Neuronal stem cell (in vitro differentiated cells): ENCODE results near the gene ACSF3.

ENCODE experiments used
- DNase-seq: peaks from one replicate; pipeline ENCODE4 v3.0.0-alpha.2; 2013; ENCODE audit warnings: low spot score
- H2AFZ ChIP-seq: one replicate; pipeline ENCODE4 v1.6.1; 2013; ENCODE audit warnings: mild to moderate bottlenecking, low read length, inconsistent platforms
- H2AK5ac ChIP-seq: 2 replicates; pipeline ENCODE4 v1.6.1; 2013; ENCODE audit warnings: low read depth, mild to moderate bottlenecking, inconsistent platforms, low read length, moderate library complexity, mixed read lengths
- H2BK120ac ChIP-seq: 2 replicates; pipeline ENCODE4 v1.6.1; 2013; ENCODE audit warnings: low read depth, mild to moderate bottlenecking, inconsistent platforms, low read length, moderate library complexity, mixed read lengths
- H2BK12ac ChIP-seq: one replicate; pipeline ENCODE4 v1.6.1; 2013; ENCODE audit warnings: low read length, inconsistent platforms
- H2BK15ac ChIP-seq: 2 replicates; pipeline ENCODE4 v1.6.1; 2013; ENCODE audit warnings: mild to moderate bottlenecking, low read length, inconsistent platforms, mixed read lengths
- H2BK5ac ChIP-seq: one replicate; pipeline ENCODE4 v1.6.1; 2013; ENCODE audit warnings: inconsistent platforms, mild to moderate bottlenecking, low read length, moderate library complexity
- H3K14ac ChIP-seq: one replicate; pipeline ENCODE4 v1.6.1; 2013; ENCODE audit warnings: low read length, inconsistent platforms
- H3K18ac ChIP-seq: 2 replicates; pipeline ENCODE4 v1.6.1; 2013; ENCODE audit warnings: low read length, inconsistent platforms
- H3K23ac ChIP-seq: 2 replicates; pipeline ENCODE4 v1.6.1; 2013; ENCODE audit warnings: low read depth, mild to moderate bottlenecking, mixed read lengths, low read length, inconsistent platforms; ENCODE audit not compliant: poor library complexity
- H3K27ac ChIP-seq: replicated peaks from 3 replicates; pipeline ENCODE4 v1.5.1; 2013; ENCODE audit warnings: low read length, inconsistent platforms
- H3K27me3 ChIP-seq, 3 experiments: 2 replicates each; pipeline ENCODE4 v1.6.1; 2013; ENCODE audit warnings: low read length in 3 of 3, mild to moderate bottlenecking in 2 of 3, inconsistent platforms in 1 of 3, low read depth in 1 of 3, mixed read lengths in 1 of 3, moderate library complexity in 1 of 3; ENCODE audit not compliant: control insufficient read depth in 3 of 3, insufficient read depth in 3 of 3
- H3K36me3 ChIP-seq, 2 donors: replicated peaks in 1 of 2; 2 replicates each; pipeline ENCODE4 v1.6.1; 2013; ENCODE audit warnings: low read length in 2 of 2; ENCODE audit not compliant: control insufficient read depth in 2 of 2, insufficient read depth in 2 of 2
- H3K4ac ChIP-seq: 2 replicates; pipeline ENCODE4 v1.6.1; 2013; ENCODE audit warnings: inconsistent platforms, mild to moderate bottlenecking, low read length, moderate library complexity
- H3K4me1 ChIP-seq, 2 donors: 1 replicate in 1 of 2; 2 replicates in 1 of 2; pipeline ENCODE4 v1.6.1; 2013; ENCODE audit warnings: low read length in 2 of 2, low read depth in 1 of 2; ENCODE audit not compliant: control insufficient read depth in 2 of 2, insufficient read depth in 1 of 2
- H3K4me2 ChIP-seq: one replicate; pipeline ENCODE4 v1.6.1; 2013; ENCODE audit warnings: mild to moderate bottlenecking, low read length, inconsistent platforms; ENCODE audit not compliant: insufficient read depth, poor library complexity, severe bottlenecking
- H3K4me3 ChIP-seq, 2 donors: 2 replicates each; pipeline ENCODE4 v1.5.1; 2013; ENCODE audit warnings: low read length in 2 of 2, mild to moderate bottlenecking in 2 of 2, inconsistent platforms in 1 of 2, moderate library complexity in 1 of 2
- H3K79me1 ChIP-seq: one replicate; pipeline ENCODE4 v1.6.1; 2013; ENCODE audit warnings: low read depth, mild to moderate bottlenecking, inconsistent platforms, low read length, moderate library complexity
- H3K9ac ChIP-seq: one replicate; pipeline ENCODE4 v1.6.1; 2013; ENCODE audit warnings: mild to moderate bottlenecking, low read depth, low read length, inconsistent platforms; ENCODE audit not compliant: poor library complexity
- H3K9me3 ChIP-seq, 2 donors: replicated peaks in 1 of 2; 2 replicates each; pipeline versions ENCODE3 to v1.6.1; 2013; ENCODE audit warnings: low read length in 2 of 2, mild to moderate bottlenecking in 2 of 2, inconsistent platforms in 1 of 2, low read depth in 1 of 2, mixed read lengths in 1 of 2, moderate library complexity in 1 of 2; ENCODE audit not compliant: control insufficient read depth in 2 of 2, insufficient read depth in 1 of 2
- H4K8ac ChIP-seq: one replicate; pipeline ENCODE4 v1.6.1; 2013; ENCODE audit warnings: low read depth, mild to moderate bottlenecking, inconsistent platforms, low read length, moderate library complexity
- H4K91ac ChIP-seq: one replicate; pipeline ENCODE4 v1.6.1; 2013; ENCODE audit warnings: low read length, low read depth, mild to moderate bottlenecking, inconsistent platforms; ENCODE audit not compliant: poor library complexity
- WGBS, 2 donors: extraction: QIAGEN DNeasy Blood & Tissue Kit; methylation state at CpG; one replicate each; pipeline ENCODE4 v1.1.7; 2013; ENCODE audit warnings: missing lambda C conversion rate in 2 of 2, mixed read lengths in 1 of 2; ENCODE audit not compliant: insufficient read length in 2 of 2, insufficient replicate concordance in 1 of 2; ENCODE audit errors: extremely low coverage in 2 of 2; 5-methylcytosine and 5-hydroxymethylcytosine counted together

Gene ACSF3

GRCh38 chr16:89166696-89167424, 73.2 kb downstream of the ACSF3 start:
- no peaks in the 10 kb centered on the region for H3K36me3 ChIP-seq
- peak overlapping the region; percentile 85 for H2AFZ ChIP-seq
- peaks cover 2 to 36% (median 16%) of the 10 kb centered on the region in 3 experiments for H3K27me3 ChIP-seq
- peak overlapping the region; percentile 60 for H3K23ac ChIP-seq
- H3K4me1 ChIP-seq = peaks cover 17 to 22% of the 10 kb centered on the region in 2 donors
- H4K8ac ChIP-seq = peak overlapping the region; percentile 98
- no peak overlapping the region for H3K27ac ChIP-seq
- no peaks in the 10 kb centered on the region for H3K79me1 ChIP-seq
- H3K18ac ChIP-seq = peak overlapping the region; percentile 96
- peak overlapping the region; percentile 77 for H3K4ac ChIP-seq
- no peak for DNase-seq
- peak overlapping the region; percentile 97 for H2BK12ac ChIP-seq
- peak overlapping the region; percentile 68 for H4K91ac ChIP-seq
- WGBS, 2 donors = no CpG with 5 or more reads among the region's 18 CpGs
- peak overlapping the region; percentile 92 for H2AK5ac ChIP-seq
- no peak overlapping the region for H3K4me3 ChIP-seq
- H3K9me3 ChIP-seq = peaks cover 0 to 3% of the 10 kb centered on the region in 2 donors
- H3K9ac ChIP-seq = peak overlapping the region; percentile 78
- H2BK120ac ChIP-seq = peak overlapping the region; percentile 35
- H2BK15ac ChIP-seq = peak overlapping the region; percentile 68
- peak overlapping the region; percentile 45 for H2BK5ac ChIP-seq
- peak overlapping the region; percentile 26 for H3K14ac ChIP-seq
- no peak overlapping the region for H3K4me2 ChIP-seq

- Histone ChIP-seq H3K27me3 (peaks cover 2 to 40% (median 16%) of the 10 kb centered on the region in 3 experiments), H3K18ac (peak overlapping the region; percentile 96), H3K4me2 (no peak overlapping the region), H3K4ac (no peak overlapping the region), H2AFZ (peak overlapping the region; percentile 85), H3K14ac (no peak overlapping the region), H2AK5ac (peak overlapping the region; percentile 92), H3K4me1 (peaks cover 17 to 24% of the 10 kb centered on the region in 2 donors), H4K8ac (peak overlapping the region; percentile 98), H3K4me3 (no peak overlapping the region), H3K36me3 (no peaks in the 10 kb centered on the region), H3K9me3 (peaks cover 0 to 3% of the 10 kb centered on the region in 2 donors), H2BK15ac (peak overlapping the region; percentile 68), H3K9ac (peak overlapping the region; percentile 78), H4K91ac (peak overlapping the region; percentile 68), H2BK5ac (peak overlapping the region; percentile 45), H3K23ac (peak overlapping the region; percentile 60), H3K79me1 (no peaks in the 10 kb centered on the region), H2BK120ac (no peak overlapping the region), H2BK12ac (no peak overlapping the region), H3K27ac (no peak overlapping the region)
- no CpG with 5 or more reads among the region's 18 CpGs for WGBS, 2 donors
- DNase-seq = peak; percentile 88
Observed at GRCh38 chr16:89167425-89167941, 73.8 kb downstream of the ACSF3 start.

GRCh38 chr16:89168381-89169189, 74.9 kb downstream of the ACSF3 start:
- H3K4ac ChIP-seq = peak overlapping the region; percentile 23
- H2AFZ ChIP-seq = no peak overlapping the region
- H2BK15ac ChIP-seq = peak overlapping the region; percentile 96
- no peak overlapping the region for H3K4me3 ChIP-seq
- H3K27me3 ChIP-seq = peaks cover 2 to 51% (median 16%) of the 10 kb centered on the region in 3 experiments
- WGBS, 2 donors = no CpG with 5 or more reads among the region's 23 CpGs
- peak overlapping the region; percentile 81 for H2BK120ac ChIP-seq
- no peak for DNase-seq
- no peak overlapping the region for H3K27ac ChIP-seq
- H3K23ac ChIP-seq = no peak overlapping the region
- H4K91ac ChIP-seq = no peak overlapping the region
- peaks cover 27 to 33% of the 10 kb centered on the region in 2 donors for H3K4me1 ChIP-seq
- H3K18ac ChIP-seq = peak overlapping the region; percentile 77
- peak overlapping the region; percentile 94 for H2AK5ac ChIP-seq
- H2BK5ac ChIP-seq = no peak overlapping the region
- no peaks in the 10 kb centered on the region for H3K9me3 ChIP-seq
- no peak overlapping the region for H3K4me2 ChIP-seq
- H3K9ac ChIP-seq = no peak overlapping the region
- H3K14ac ChIP-seq = no peak overlapping the region
- H3K79me1 ChIP-seq = no peaks in the 10 kb centered on the region
- no peaks in the 10 kb centered on the region for H3K36me3 ChIP-seq
- no peak overlapping the region for H4K8ac ChIP-seq
- H2BK12ac ChIP-seq = peak overlapping the region; percentile 58
